H1 (cell line): ENCODE data around the gene TOMM5. TPM values are rescaled to one million over a fixed set of nuclear protein-coding genes. Genes with fewer than 3 reads are reported as not detected.

Experiments used
- CTCF ChIA-PET: fragments of 300-600 bp; sonication (Branson Sonifier 250); formaldehyde crosslinking; loops from one replicate; lab custom pipeline; 2021; ENCODE audit not compliant: partially characterized antibody; lab: Charles Lee
- POLR2A ChIA-PET: fragments of 300-600 bp; sonication (Branson Sonifier 250); formaldehyde crosslinking; loops from one replicate; lab custom pipeline; 2021; ENCODE audit warnings: inconsistent platforms; ENCODE audit not compliant: partially characterized antibody; lab: Charles Lee
- DNase-seq, 2 experiments: peaks; one replicate each; pipeline versions ENCODE4 v3.0.0 to v3.0.0-alpha.2; 2010 to 2022; ENCODE audit warnings: low spot score in 2 of 2, low read depth in 1 of 2, mixed read lengths in 1 of 2
- FAIRE-seq: peaks from 2 replicates; lab custom pipeline; 2011; peaks lifted over from hg19 to GRCh38; lab: Jason Lieb, UNC
- H2AFZ ChIP-seq: 2 replicates; pipeline ENCODE4 v1.8.1; 2012; ENCODE audit warnings: low read length, inconsistent platforms
- H2AK5ac ChIP-seq: 2 replicates; pipeline ENCODE4 v1.6.1; 2013; ENCODE audit warnings: low read depth, low read length
- H2BK120ac ChIP-seq: replicated peaks from 2 replicates; pipeline ENCODE3; 2013; ENCODE audit warnings: low read depth, low read length, inconsistent platforms
- H2BK12ac ChIP-seq: 2 replicates; pipeline ENCODE4 v1.6.1; 2013; ENCODE audit warnings: low read depth, low read length
- H2BK15ac ChIP-seq: 2 replicates; pipeline ENCODE4 v1.6.1; 2013; ENCODE audit warnings: low read length
- H2BK20ac ChIP-seq: 2 replicates; pipeline ENCODE4 v1.6.1; 2013; ENCODE audit warnings: low read length
- H2BK5ac ChIP-seq: 2 replicates; pipeline ENCODE4 v1.6.1; 2013; ENCODE audit warnings: low read depth, low read length
- H3K14ac ChIP-seq: 2 replicates; pipeline ENCODE4 v1.6.1; 2013; ENCODE audit warnings: inconsistent platforms; ENCODE audit not compliant: insufficient read length
- H3K18ac ChIP-seq: 2 replicates; pipeline ENCODE4 v1.6.1; 2013; ENCODE audit warnings: low read length; ENCODE audit errors: extremely low read depth
- H3K23ac ChIP-seq: 2 replicates; pipeline ENCODE4 v1.6.1; 2013; ENCODE audit warnings: inconsistent platforms; ENCODE audit not compliant: insufficient read length
- H3K23me2 ChIP-seq: 2 replicates; pipeline ENCODE4 v1.6.1; 2013; ENCODE audit warnings: low read depth, low read length
- H3K27ac ChIP-seq: 2 replicates; pipeline ENCODE4 v1.6.1; 2011; ENCODE audit warnings: low read depth, low read length, inconsistent platforms
- H3K27me3 ChIP-seq, 4 experiments: replicated peaks in 1 of 4; 1 replicate in 1 of 4; 2 replicates in 3 of 4; pipeline versions ENCODE4 v1.6.1 to v1.8.1; 2011 to 2013; ENCODE audit warnings: low read length in 3 of 4, mild to moderate bottlenecking in 3 of 4, inconsistent platforms in 2 of 4, mixed read lengths in 2 of 4, moderate library complexity in 1 of 4; ENCODE audit not compliant: control insufficient read depth in 3 of 4, insufficient read depth in 3 of 4; ENCODE audit errors: extremely low read depth in 1 of 4
- H3K36me3 ChIP-seq, 4 experiments: 2 replicates each; pipeline versions ENCODE4 v1.6.1 to v1.8.1; 2011 to 2013; ENCODE audit warnings: mild to moderate bottlenecking in 4 of 4, low read length in 3 of 4, moderate library complexity in 2 of 4, control low read depth in 1 of 4, inconsistent platforms in 1 of 4; ENCODE audit not compliant: insufficient read depth in 4 of 4, control insufficient read depth in 2 of 4
- H3K4ac ChIP-seq: replicated peaks from 2 replicates; pipeline ENCODE3; 2013; ENCODE audit warnings: low read length, low read depth, mixed read lengths, inconsistent platforms; ENCODE audit not compliant: insufficient read length
- H3K4me1 ChIP-seq, 4 experiments: replicated peaks in 1 of 4; 1 replicate in 1 of 4; 2 replicates in 3 of 4; pipeline versions ENCODE4 v1.6.1 to v1.8.1; 2011 to 2013; ENCODE audit warnings: low read length in 3 of 4, inconsistent platforms in 2 of 4, mixed read lengths in 1 of 4; ENCODE audit not compliant: insufficient read depth in 4 of 4, control insufficient read depth in 3 of 4
- H3K4me2 ChIP-seq, 2 experiments: 2 replicates each; pipeline versions ENCODE4 v1.6.1 to v1.8.1; 2011 to 2013; ENCODE audit warnings: low read depth in 2 of 2, low read length in 2 of 2, control low read depth in 1 of 2, inconsistent platforms in 1 of 2, mild to moderate bottlenecking in 1 of 2; ENCODE audit not compliant: insufficient read depth in 1 of 2
- H3K4me3 ChIP-seq, 4 experiments: fragments of 200-600, 300-600 bp in 1 of 4; sonication (generic), shearing (Covaris generic), sonication (Bioruptor Twin) in 1 of 4; 2 replicates each; pipeline versions ENCODE4 v1.5.1 to v1.8.1; 2011 to 2016; ENCODE audit warnings: low read length in 4 of 4, low read depth in 3 of 4, control low read depth in 2 of 4, inconsistent platforms in 2 of 4, mild to moderate bottlenecking in 2 of 4, mixed read lengths in 1 of 4, moderate library complexity in 1 of 4; ENCODE audit not compliant: insufficient read depth in 2 of 4; ENCODE audit errors: extremely low read depth in 1 of 4
- H3K56ac ChIP-seq: replicated peaks from 2 replicates; pipeline ENCODE3; 2013; ENCODE audit warnings: low read depth, mild to moderate bottlenecking, mixed read lengths, low read length, inconsistent platforms; ENCODE audit not compliant: insufficient read length
- H3K79me1 ChIP-seq: 2 replicates; pipeline ENCODE4 v1.6.1; 2013; ENCODE audit warnings: low read depth, low read length, control low read depth
- H3K79me2 ChIP-seq, 2 experiments: 2 replicates each; pipeline versions ENCODE4 v1.6.1 to v1.8.1; 2012 to 2013; ENCODE audit warnings: low read length in 2 of 2, mild to moderate bottlenecking in 2 of 2, inconsistent platforms in 1 of 2; ENCODE audit not compliant: insufficient read depth in 2 of 2, control insufficient read depth in 1 of 2
- H3K9ac ChIP-seq, 4 experiments: replicated peaks in 1 of 4; 1 replicate in 1 of 4; 2 replicates in 3 of 4; pipeline versions ENCODE4 v1.6.1 to v1.8.1; 2011 to 2013; ENCODE audit warnings: low read depth in 3 of 4, low read length in 3 of 4, control low read depth in 2 of 4, mild to moderate bottlenecking in 2 of 4, moderate library complexity in 2 of 4, inconsistent platforms in 1 of 4; ENCODE audit errors: extremely low read depth in 1 of 4
- H3K9me3 ChIP-seq, 2 experiments: 2 replicates each; pipeline versions ENCODE4 v1.6.1 to v1.8.1; 2012 to 2013; ENCODE audit warnings: mild to moderate bottlenecking in 2 of 2, moderate library complexity in 2 of 2, control low read depth in 1 of 2, inconsistent platforms in 1 of 2, low read depth in 1 of 2, low read length in 1 of 2, mixed read lengths in 1 of 2; ENCODE audit not compliant: insufficient read depth in 2 of 2
- H4K20me1 ChIP-seq, 2 experiments: replicated peaks in 1 of 2; 2 replicates each; pipeline versions ENCODE3 to v1.8.1; 2011 to 2013; ENCODE audit warnings: inconsistent platforms in 2 of 2, low read length in 2 of 2, mild to moderate bottlenecking in 1 of 2; ENCODE audit not compliant: insufficient read depth in 2 of 2, control insufficient read depth in 1 of 2
- H4K5ac ChIP-seq: 2 replicates; pipeline ENCODE4 v1.6.1; 2013; ENCODE audit warnings: low read length, low read depth, mixed read lengths, inconsistent platforms; ENCODE audit not compliant: insufficient read length
- H4K8ac ChIP-seq: 2 replicates; pipeline ENCODE4 v1.8.0; 2013; ENCODE audit warnings: mild to moderate bottlenecking, moderate library complexity, low read length, inconsistent platforms; ENCODE audit not compliant: insufficient read depth; ENCODE audit errors: extremely low read depth
- H4K91ac ChIP-seq: replicated peaks from 2 replicates; pipeline ENCODE3; 2013; ENCODE audit warnings: low read length, mixed read lengths, inconsistent platforms; ENCODE audit not compliant: insufficient read length
- CBX8 ChIP-seq: fragments of 300-800, 300-1000 bp; sonication (generic); IDR thresholded peaks from 2 replicates; pipeline ENCODE4 v1.7.1; 2016; ENCODE audit warnings: low read depth, low read length, borderline replicate concordance
- CHD1 ChIP-seq: IDR thresholded peaks from 2 replicates; pipeline ENCODE4 v1.6.1; 2012; ENCODE audit warnings: low read depth, low read length, improper control_type of control experiment
- CTBP2 ChIP-seq: IDR thresholded peaks from 2 replicates; pipeline ENCODE4 v1.7.0; 2011; ENCODE audit warnings: borderline replicate concordance, mild to moderate bottlenecking, moderate library complexity, mixed read lengths, low read length; ENCODE audit not compliant: insufficient read depth, insufficient read length
- HDAC2 ChIP-seq, 2 experiments: fragments of 300-600 bp in 1 of 2; sonication (generic) in 1 of 2; IDR thresholded peaks; 2 replicates each; pipeline ENCODE4 v1.6.1; 2011 to 2012; ENCODE audit warnings: low read depth in 2 of 2, low read length in 2 of 2, mild to moderate bottlenecking in 2 of 2, moderate library complexity in 2 of 2, borderline replicate concordance in 1 of 2, inconsistent platforms in 1 of 2
- JUN ChIP-seq: IDR thresholded peaks from 2 replicates; pipeline ENCODE4 v1.6.1; 2011; ENCODE audit warnings: low read depth, mild to moderate bottlenecking, improper control_type of control experiment, low read length
- KDM5A ChIP-seq: fragments of 200-600 bp; IDR thresholded peaks from 2 replicates; pipeline ENCODE4 v1.7.1; 2012; ENCODE audit warnings: mild to moderate bottlenecking, low read length, inconsistent platforms, mixed read lengths
- POU5F1 ChIP-seq: IDR thresholded peaks from 2 replicates; pipeline ENCODE4 v1.6.1; 2011; ENCODE audit warnings: low read depth, mild to moderate bottlenecking, low read length, moderate library complexity
- SIN3A ChIP-seq, 2 experiments: IDR thresholded peaks in 1 of 2; conservative IDR thresholded peaks in 1 of 2; 2 replicates each; pipeline ENCODE4 v1.6.1; 2011 to 2012; ENCODE audit warnings: low read length in 2 of 2, improper control_type of control experiment in 1 of 2, low read depth in 1 of 2, mild to moderate bottlenecking in 1 of 2
- SP2 ChIP-seq: IDR thresholded peaks from 2 replicates; pipeline ENCODE4 v1.6.1; 2012; ENCODE audit warnings: mild to moderate bottlenecking, low read length, inconsistent platforms
- TAF7 ChIP-seq: optimal IDR thresholded peaks from 2 replicates; pipeline ENCODE3; 2011; ENCODE audit warnings: low read depth, mild to moderate bottlenecking, inconsistent platforms, low read length, moderate library complexity, borderline replicate concordance
- ZNF274 ChIP-seq: IDR thresholded peaks from 2 replicates; pipeline ENCODE4 v1.7.0; 2012; ENCODE audit warnings: low read length, borderline replicate concordance; ENCODE audit errors: extremely low read depth
- WGBS, 2 experiments: shearing (Covaris generic) in 1 of 2; methylation state at CpG; one replicate each; pipeline versions ENCODE4 v1.1.6 to v1.1.7; 2013 to 2015; ENCODE audit warnings: low lambda C conversion rate in 2 of 2, mixed read lengths in 2 of 2, inconsistent platforms in 1 of 2, low coverage in 1 of 2, missing lambda C conversion rate in 1 of 2; ENCODE audit not compliant: insufficient replicate concordance in 2 of 2, insufficient coverage in 1 of 2, insufficient read length in 1 of 2; ENCODE audit errors: extremely low coverage in 1 of 2, missing lambda C conversion rate in 1 of 2; 5-methylcytosine and 5-hydroxymethylcytosine counted together
- polyA plus RNA-seq, 7 experiments: library from polyadenylated mRNA; depleted of rRNA in 3 of 7; stranded (reverse) in 5 of 7; unstranded in 2 of 7; fragments of >200 nt in 5 of 7; fragments of 200-250 nt in 2 of 7; gene quantifications; 1 replicate in 5 of 7; 2 replicates in 1 of 7; 4 replicates in 1 of 7; pipeline versions ENCODE4 v1.2.1 to v1.2.3, GENCODE V29; 2011 to 2013; ENCODE audit warnings: missing spikeins in 2 of 7, mixed read lengths in 2 of 7
- total RNA-seq: library from RNA; stranded (reverse); fragmentation: NEBNext Ultra II Directional; extraction: Animal tissue kit (Norgen Biotek cat#: 25700); gene quantifications from 2 replicates; pipeline ENCODE4 v1.2.1, GENCODE V29; 2021
- TF ChIP-seq, protein P1 (sequence below): IDR thresholded peaks from 2 replicates; pipeline ENCODE4 v1.6.1; 2012; ENCODE audit warnings: low read length, inconsistent platforms

The TOMM5 gene
- total and polyA plus RNA-seq, 2 of the 8 experiments (the other 6 are each of a cell fraction or from before 2014, with no cell fraction given): 171 to 174 TPM

DNA sequence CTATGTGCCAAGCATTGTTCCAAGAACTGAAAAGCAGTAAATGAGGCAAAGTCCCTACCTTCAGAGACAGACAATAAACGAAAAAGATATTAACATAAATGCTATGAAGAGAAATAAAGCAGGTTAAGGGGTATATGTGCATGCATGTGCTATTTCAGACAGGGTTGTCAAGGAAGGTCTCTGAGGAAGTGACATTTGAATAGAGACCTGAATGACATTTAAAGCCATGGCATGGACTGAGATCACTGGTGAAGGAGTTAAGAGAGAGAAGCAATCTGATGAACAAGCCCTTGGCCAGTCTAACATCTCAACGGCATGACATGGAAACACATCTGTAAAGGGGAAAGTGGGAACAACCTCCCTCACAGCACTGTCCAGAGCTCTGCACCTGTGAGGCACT, 30.7 kb downstream of the TOMM5 start:
- 89% methylated on average over 2 of the region's 2 CpGs; no CpG with 5 or more reads in 1 of the 2 experiments for WGBS, 2 experiments
- Histone ChIP-seq H3K27me3 (no peaks in the 10 kb centered on the region), H3K23me2 (no peaks in the 10 kb centered on the region), H3K4me1 (peaks cover 0 to 10% (median 4%) of the 10 kb centered on the region in 4 experiments; a peak in 4 of 7 replicates), H3K36me3 (peaks cover 0 to 8% (median 2%) of the 10 kb centered on the region in 4 experiments; a peak in 3 of 8 replicates), H2BK120ac (no peak overlapping the region), H4K20me1 (no peaks in the 10 kb centered on the region), H4K91ac (no peak overlapping the region), H2BK20ac (no peak overlapping the region), H2AK5ac (no peak overlapping the region), H3K14ac (no peak overlapping the region), H3K4ac (no peak overlapping the region), H3K27ac (no peak overlapping the region), H2BK12ac (no peak overlapping the region), H4K8ac (no peak overlapping the region), H3K23ac (no peak overlapping the region), H3K18ac (no peak overlapping the region), H3K79me1 (no peaks in the 10 kb centered on the region), H2AFZ (no peak overlapping the region), H3K56ac (no peak overlapping the region), H3K79me2 (peaks cover 0 to 6% of the 10 kb centered on the region in 2 experiments; a peak in 1 of 4 replicates), H2BK5ac (no peak overlapping the region), H3K4me2 (no peak overlapping the region), H3K9ac (no peak overlapping the region), H3K4me3 (no peak overlapping the region), H4K5ac (no peak overlapping the region), H3K9me3 (peaks cover 10 to 12% of the 10 kb centered on the region in 2 experiments; a peak in 3 of 4 replicates), H2BK15ac (no peak overlapping the region)
- DNase-seq (no peak), FAIRE-seq (no peak)
- CTCF ChIA-PET: no interaction called here
- POLR2A ChIA-PET: interaction anchor here (1.2 kb wide), 1 partner anchor 14 kb away, joined by 3 read pairs; no protein-coding TSS in a partner anchor
- TF ChIP-seq CTBP2: no peak
- TF ChIP-seq HDAC2 (IDR thresholded peaks at IDR 0.05; ENCODE audit: borderline replicate concordance in 1 of 2, low read depth in 2 of 2, low read length in 2 of 2): no peak
- TF ChIP-seq CBX8: no peak
- no peak for TF ChIP-seq SIN3A (conservative IDR thresholded peaks at IDR 0.05 in 1 of 2, IDR thresholded peaks at IDR 0.05 in 1 of 2; ENCODE audit: low read depth in 1 of 2, low read length in 2 of 2)
- no peak for TF ChIP-seq JUN
- no peak for TF ChIP-seq CHD1
- TF ChIP-seq KDM5A: no peak
- TF ChIP-seq ZNF274: no peak
- no peak for TF ChIP-seq POU5F1
- no peak for TF ChIP-seq TAF7
- TF ChIP-seq, protein P1, sequence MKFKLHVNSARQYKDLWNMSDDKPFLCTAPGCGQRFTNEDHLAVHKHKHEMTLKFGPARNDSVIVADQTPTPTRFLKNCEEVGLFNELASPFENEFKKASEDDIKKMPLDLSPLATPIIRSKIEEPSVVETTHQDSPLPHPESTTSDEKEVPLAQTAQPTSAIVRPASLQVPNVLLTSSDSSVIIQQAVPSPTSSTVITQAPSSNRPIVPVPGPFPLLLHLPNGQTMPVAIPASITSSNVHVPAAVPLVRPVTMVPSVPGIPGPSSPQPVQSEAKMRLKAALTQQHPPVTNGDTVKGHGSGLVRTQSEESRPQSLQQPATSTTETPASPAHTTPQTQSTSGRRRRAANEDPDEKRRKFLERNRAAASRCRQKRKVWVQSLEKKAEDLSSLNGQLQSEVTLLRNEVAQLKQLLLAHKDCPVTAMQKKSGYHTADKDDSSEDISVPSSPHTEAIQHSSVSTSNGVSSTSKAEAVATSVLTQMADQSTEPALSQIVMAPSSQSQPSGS: no peak
- no peak for TF ChIP-seq SP2
